HFFc6 (cell line): ENCODE data around the gene CPNE7. TPM values are rescaled to one million over a fixed set of nuclear protein-coding genes. Genes with fewer than 3 reads are reported as not detected.
A peak's percentile ranks its signal among the peaks of the same experiment; 100 is the strongest.
"Not testable (repeated sequence)": the region's sequence is repeated elsewhere in the genome, so short reads cannot be mapped to it uniquely, and the experiment has no call there.

Experiments
- DNase-seq: peaks from one replicate; pipeline ENCODE4 v3.0.0-alpha.2; 2018
- H3K27ac Mint-ChIP-seq: 2 replicates; pipeline ENCODE4 v1.8.0; 2020; ENCODE audit warnings: mild to moderate bottlenecking, mixed read lengths
- H3K27me3 Mint-ChIP-seq: 2 replicates; pipeline ENCODE4 v1.8.0; 2021; ENCODE audit warnings: mild to moderate bottlenecking, moderate library complexity, mixed read lengths; ENCODE audit not compliant: insufficient read depth
- H3K36me3 Mint-ChIP-seq: 2 replicates; pipeline ENCODE4 v1.8.0; 2021; ENCODE audit warnings: low read depth, mixed read lengths
- H3K4me1 Mint-ChIP-seq: 2 replicates; pipeline ENCODE4 v1.8.0; 2020; ENCODE audit warnings: low read depth, mixed read lengths
- H3K4me3 Mint-ChIP-seq: 2 replicates; pipeline ENCODE4 v1.8.0; 2020; ENCODE audit warnings: mild to moderate bottlenecking, moderate library complexity, mixed read lengths
- H3K9me3 Mint-ChIP-seq: 2 replicates; pipeline ENCODE4 v1.8.0; 2020; ENCODE audit warnings: mild to moderate bottlenecking, mixed read lengths
- total RNA-seq, 6 experiments: library from RNA; stranded (reverse); fragmentation: NEBNext Ultra II Directional; extraction: Animal tissue kit (Norgen Biotek cat#: 25700); gene quantifications; 2 replicates in 1 of 6; 3 replicates in 5 of 6; pipeline ENCODE4 v1.2.3, GENCODE V29; 2021
- TF ChIP-seq, protein P1 (sequence below): fragments of 200-600 bp; sonication (generic); IDR thresholded peaks from 2 replicates; pipeline ENCODE4 v1.5.0; 2021; ENCODE audit warnings: antibody characterized with exemption, mild to moderate bottlenecking

CPNE7 gene
- total RNA-seq, 6 experiments from 2014 or later, result 17.6 to 22.2 (median 19.3) TPM

GRCh38 chr16:89629827-89630610 is 54.5 kb downstream of the CPNE7 start:
- H3K4me1 Mint-ChIP-seq, result peaks cover 11% of the 10 kb centered on the region
- no peaks in the 10 kb centered on the region for H3K36me3 Mint-ChIP-seq
- peaks cover 10% of the 10 kb centered on the region for H3K27me3 Mint-ChIP-seq

GRCh38 chr16:89633064-89633631 is 57.6 kb downstream of the CPNE7 start:
- Mint-ChIP-seq H3K4me1 (peaks cover 11% of the 10 kb centered on the region), H3K36me3 (no peaks in the 10 kb centered on the region), H3K9me3 (no peaks in the 10 kb centered on the region), H3K27ac (no peak overlapping the region), H3K4me3 (no peak overlapping the region), H3K27me3 (peaks cover 11% of the 10 kb centered on the region)
- DNase-seq, result peak; percentile 87
- TF ChIP-seq, protein P1, sequence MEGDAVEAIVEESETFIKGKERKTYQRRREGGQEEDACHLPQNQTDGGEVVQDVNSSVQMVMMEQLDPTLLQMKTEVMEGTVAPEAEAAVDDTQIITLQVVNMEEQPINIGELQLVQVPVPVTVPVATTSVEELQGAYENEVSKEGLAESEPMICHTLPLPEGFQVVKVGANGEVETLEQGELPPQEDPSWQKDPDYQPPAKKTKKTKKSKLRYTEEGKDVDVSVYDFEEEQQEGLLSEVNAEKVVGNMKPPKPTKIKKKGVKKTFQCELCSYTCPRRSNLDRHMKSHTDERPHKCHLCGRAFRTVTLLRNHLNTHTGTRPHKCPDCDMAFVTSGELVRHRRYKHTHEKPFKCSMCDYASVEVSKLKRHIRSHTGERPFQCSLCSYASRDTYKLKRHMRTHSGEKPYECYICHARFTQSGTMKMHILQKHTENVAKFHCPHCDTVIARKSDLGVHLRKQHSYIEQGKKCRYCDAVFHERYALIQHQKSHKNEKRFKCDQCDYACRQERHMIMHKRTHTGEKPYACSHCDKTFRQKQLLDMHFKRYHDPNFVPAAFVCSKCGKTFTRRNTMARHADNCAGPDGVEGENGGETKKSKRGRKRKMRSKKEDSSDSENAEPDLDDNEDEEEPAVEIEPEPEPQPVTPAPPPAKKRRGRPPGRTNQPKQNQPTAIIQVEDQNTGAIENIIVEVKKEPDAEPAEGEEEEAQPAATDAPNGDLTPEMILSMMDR, result no peak

More at GRCh38 chr16:89629827-89630610, 54.5 kb downstream of the CPNE7 start:
- DNase-seq, result no peak
- Mint-ChIP-seq H3K27ac (no peak overlapping the region), H3K9me3 (no peaks in the 10 kb centered on the region), H3K4me3 (no peak overlapping the region)
- TF ChIP-seq, protein P1, result no peak

DNA sequence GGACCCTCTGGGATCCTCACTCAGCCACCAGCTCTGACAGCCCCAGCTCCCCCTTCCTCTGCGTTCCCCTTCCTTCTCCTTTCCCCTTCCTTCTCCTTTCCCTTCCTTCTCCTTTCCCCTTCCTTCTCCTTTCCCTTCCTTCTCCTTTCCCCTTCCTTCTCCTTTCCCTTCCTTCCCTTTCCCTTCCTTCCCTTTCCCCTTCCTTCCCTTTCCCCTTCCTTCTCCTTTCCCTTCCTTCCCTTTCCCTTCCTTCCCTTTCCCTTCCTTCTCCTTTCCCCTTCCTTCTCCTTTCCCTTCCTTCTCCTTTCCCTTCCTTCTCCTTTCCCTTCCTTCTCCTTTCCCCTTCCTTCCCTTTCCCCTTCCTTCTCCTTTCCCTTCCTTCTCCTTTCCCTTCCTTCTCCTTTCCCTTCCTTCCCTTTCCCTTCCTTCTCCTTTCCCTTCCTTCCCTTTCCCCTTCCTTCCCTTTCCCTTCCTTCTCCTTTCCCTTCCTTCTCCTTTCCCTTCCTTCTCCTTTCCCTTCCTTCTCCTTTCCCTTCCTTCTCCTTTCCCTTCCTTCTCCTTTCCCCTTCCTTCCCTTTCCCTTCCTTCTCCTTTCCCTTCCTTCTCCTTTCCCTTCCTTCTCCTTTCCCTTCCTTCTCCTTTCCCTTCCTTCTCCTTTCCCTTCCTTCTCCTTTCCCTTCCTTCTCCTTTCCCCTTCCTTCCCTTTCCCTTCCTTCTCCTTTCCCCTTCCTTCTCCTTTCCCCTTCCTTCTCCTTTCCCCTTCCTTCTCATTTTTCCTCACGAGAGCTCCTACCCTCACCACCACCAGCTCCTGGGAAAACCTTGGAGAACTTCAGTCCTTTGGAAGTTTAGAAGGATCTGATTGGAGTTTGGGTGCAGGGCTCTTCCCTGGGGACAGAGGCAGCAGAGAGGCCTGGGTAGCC is 59.2 kb downstream of the CPNE7 start:
- not testable (repeated sequence) for H3K27ac Mint-ChIP-seq, H3K4me3 Mint-ChIP-seq, DNase-seq, H3K36me3 Mint-ChIP-seq, H3K9me3 Mint-ChIP-seq
- peaks cover 11% of the 10 kb centered on the region for H3K4me1 Mint-ChIP-seq
- peaks cover 11% of the 10 kb centered on the region for H3K27me3 Mint-ChIP-seq

GRCh38 chr16:89636663-89637062 is 61.1 kb downstream of the CPNE7 start:
- Mint-ChIP-seq H3K27ac (no peak overlapping the region), H3K36me3 (no peaks in the 10 kb centered on the region), H3K4me3 (no peak overlapping the region), H3K4me1 (peaks cover 21% of the 10 kb centered on the region), H3K27me3 (peaks cover 11% of the 10 kb centered on the region), H3K9me3 (no peaks in the 10 kb centered on the region)
- DNase-seq, result no peak
- TF ChIP-seq, protein P1, result no peak

- Mint-ChIP-seq H3K9me3 (no peaks in the 10 kb centered on the region), H3K4me1 (peaks cover 21% of the 10 kb centered on the region), H3K27ac (no peak overlapping the region), H3K4me3 (no peak overlapping the region), H3K27me3 (peaks cover 11% of the 10 kb centered on the region), H3K36me3 (no peaks in the 10 kb centered on the region)
- TF ChIP-seq, protein P1, result peak; percentile 46; the same call in 1 of the 2 replicates
- DNase-seq, result no peak
Observed at GRCh38 chr16:89637379-89637778, 61.8 kb downstream of the CPNE7 start.
